HK-2 (cell line): ENCODE data around the gene FAM83F.

Experiments
- DNase-seq: peaks from one replicate; pipeline ENCODE4 v3.0.0-alpha.2; 2018; ENCODE audit not compliant: unreplicated experiment

Gene FAM83F

DNA sequence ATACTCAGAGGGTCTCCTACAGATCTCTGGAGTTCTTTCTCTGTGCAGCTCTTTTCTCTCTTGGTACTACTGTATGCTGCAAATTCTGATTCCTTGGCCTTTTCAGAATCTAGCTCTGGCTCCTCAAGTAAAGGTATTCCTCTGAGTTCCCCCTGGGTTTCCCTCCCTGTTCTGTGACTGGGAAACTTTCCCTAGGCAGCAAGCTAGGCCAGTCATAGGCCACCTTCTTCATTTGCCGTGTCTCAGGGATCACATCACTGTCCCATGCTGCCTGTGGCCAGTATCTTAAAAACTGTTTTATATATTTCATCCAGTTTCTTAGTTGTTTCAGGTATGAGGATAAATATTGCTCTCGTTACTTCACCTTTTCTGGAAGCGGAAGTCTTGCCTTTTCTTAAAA, 71.2 kb downstream of the FAM83F start:
- no peak for DNase-seq

GRCh38 chr22:40067639-40068038, 72.9 kb downstream of the FAM83F start:
- DNase-seq: no peak

- no peak for DNase-seq
Observed at GRCh38 chr22:40070701-40071100, 75.9 kb downstream of the FAM83F start.

GRCh38 chr22:40071720-40072119, 77.0 kb downstream of the FAM83F start:
- DNase-seq: no peak

DNA sequence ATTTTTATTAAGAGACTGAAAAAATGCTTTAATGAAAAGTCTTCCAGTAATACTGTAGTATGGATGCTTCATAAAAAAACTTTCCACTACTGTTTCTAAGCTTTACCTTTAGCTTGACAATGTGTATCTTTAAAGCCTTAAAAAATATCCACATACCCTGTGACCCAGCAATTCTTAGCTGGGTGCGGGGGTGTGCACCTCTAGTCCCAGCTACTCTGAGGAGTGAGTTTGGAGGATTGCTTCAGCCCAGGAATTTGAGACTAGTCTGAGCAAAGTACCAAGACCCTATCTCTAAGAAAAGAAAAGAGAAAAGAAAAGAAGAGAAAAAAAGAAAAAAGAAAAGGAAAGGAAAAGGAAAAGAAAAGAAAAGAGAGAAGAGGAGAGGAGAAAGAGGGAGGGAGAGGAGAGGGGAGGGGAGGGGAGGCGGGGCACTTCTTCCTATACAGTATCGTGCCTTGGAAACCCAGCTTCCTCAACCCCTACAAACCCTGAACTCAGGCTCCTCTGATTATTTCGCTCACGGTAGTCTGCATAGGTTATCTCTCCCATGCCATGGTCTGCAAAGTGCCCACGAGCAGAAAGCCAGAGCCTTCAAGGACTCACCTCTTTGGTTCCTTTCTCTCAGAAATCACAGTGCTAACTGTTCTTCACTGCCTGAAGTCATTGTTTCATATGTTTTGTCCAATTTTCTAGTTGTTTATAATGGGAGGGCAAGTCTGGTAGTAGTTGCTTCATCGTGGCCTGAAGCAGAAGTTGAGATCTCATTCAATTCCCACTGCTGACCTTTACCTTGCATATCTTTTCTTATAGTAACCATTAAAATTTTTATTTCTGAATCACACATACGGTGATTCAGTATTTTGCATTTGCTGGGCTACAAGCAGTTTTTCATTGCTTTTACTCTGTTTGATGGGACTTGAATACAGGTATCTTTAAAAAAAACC, 82.2 kb downstream of the FAM83F start:
- no peak for DNase-seq

DNA sequence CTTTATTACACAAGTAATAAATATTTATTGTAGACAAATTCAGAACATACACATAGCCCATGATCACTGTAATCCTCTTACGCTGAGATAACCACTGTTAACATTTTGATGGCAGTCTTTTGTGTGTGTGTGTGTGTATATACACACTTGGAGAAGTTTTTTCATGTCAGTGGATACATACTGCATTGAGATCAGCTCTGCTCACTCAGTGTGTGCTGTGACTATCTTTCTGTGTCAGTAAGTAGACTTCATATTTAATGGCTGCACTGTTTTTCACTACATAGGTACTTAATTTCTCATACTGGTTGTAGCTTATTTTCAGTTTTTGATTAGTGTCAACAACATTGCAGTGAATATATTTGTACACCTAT, 82.9 kb downstream of the FAM83F start:
- DNase-seq: no peak

DNA sequence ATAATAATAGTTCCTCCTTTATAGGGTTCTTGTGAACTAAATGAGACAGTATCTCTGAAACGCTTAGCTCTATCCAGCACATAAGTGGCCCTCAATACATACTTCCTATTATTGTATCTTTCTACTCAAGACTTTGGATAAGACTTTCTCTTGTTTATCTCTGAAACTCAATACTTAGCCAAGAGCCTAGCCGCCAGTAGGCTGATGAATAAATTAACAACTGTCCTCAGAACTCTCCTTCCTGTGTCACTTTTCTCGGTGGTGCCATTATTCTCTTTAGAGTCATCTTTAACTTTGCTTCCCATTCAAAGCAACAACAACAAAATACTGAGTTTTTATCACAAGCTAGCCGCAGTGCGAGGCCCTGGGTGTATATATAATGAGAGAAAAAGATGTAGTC, 86.9 kb downstream of the FAM83F start:
- no peak for DNase-seq

DNA sequence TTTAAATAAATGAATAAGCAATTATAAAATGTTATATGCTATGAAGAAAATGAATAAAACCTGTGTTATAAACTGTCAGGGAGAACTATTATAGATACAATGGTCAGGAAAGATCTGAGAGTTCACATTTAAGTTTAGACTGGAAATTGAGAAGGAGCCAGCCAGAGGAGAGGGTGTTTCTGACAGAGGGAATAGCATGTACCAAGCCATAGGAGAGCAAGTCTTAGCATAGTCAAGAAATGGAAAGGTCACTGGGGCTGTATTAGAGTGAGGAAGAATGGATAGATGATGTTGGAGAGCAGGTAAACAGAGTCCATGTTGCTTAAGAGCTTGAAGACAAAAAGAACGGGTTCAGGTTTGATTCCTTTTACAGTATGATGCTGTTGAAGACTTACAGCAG, 87.4 kb downstream of the FAM83F start:
- no peak for DNase-seq

DNA sequence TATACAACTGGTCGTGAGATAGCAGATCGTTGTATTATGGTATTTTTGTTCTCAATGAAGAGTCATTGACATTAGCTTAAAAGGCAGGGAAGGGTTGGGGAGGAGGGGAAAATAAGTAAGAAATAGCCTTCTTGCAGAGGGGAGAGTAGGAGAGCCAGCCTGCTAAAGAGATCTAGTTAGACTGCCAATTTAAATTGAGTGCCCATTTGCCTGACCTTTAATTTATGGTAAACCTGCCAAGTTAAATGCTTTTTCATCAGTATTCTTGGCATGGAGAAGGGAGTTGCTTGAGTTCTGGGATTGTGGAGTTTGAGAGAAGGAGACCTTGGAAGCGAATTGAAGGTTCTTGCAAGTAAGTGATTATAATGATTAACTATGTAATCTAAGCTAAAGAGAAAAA, 89.0 kb downstream of the FAM83F start:
- no peak for DNase-seq

DNA sequence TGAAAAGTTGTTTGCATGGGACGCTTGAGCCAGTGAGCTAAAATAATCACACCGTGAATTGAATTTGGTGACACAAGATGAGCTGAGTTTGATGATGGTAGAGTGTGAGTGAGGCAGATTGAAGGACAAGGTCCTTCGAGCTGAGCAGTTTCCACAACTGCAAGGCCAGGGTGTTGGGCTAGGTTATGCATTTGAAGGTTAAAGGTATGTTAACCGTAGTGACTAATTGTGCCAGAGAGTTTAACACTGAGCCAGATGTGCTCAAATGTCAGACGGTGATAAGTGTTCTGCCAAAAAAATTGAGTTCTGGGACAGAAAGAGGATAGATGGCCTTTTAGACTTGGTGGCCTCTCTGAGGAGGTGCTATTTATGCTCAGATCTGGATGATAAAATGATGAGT, 89.5 kb downstream of the FAM83F start:
- DNase-seq: no peak

DNA sequence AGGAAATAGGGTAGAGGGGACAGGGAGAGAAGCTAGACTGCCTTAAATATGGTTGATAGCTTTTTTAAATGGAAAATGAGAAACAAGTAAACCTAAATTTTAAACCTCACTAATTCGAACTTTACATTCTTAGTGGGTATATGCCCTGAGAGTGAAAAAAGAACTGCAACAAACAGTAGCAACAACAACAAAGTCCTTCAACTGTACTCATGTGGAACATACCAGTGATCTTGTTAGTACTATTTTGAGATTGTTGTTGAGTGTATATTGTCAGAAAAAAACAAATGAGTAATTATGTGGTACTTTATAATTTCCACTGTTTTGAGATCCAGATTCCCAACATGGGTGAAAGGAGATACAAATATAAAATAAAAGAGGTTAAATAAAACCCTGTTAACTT, 94.1 kb downstream of the FAM83F start:
- no peak for DNase-seq
